Measurements from ENCODE around the gene ADCY1.

- TF ChIP-seq CTCF (IDR thresholded peaks at IDR 0.05) = no peak
- TF ChIP-seq EP300 (IDR thresholded peaks at IDR 0.05) = no peak
Observed at GRCh38 chr7:45570797-45571196, 3.4 kb upstream of the ADCY1 start.

Measured in suprapubic skin (tissue), 3 donors.